AG20443 (cell line): ENCODE results near the gene ANKRD13C.
"Not testable (repeated sequence)": the region's sequence is repeated elsewhere in the genome, so short reads cannot be mapped to it uniquely, and the experiment has no call there.

ENCODE experiments used
- DNase-seq: peaks from one replicate; pipeline ENCODE4 v3.0.0; 2012; ENCODE audit warnings: low spot score, mixed read lengths

Gene ANKRD13C, protein sequence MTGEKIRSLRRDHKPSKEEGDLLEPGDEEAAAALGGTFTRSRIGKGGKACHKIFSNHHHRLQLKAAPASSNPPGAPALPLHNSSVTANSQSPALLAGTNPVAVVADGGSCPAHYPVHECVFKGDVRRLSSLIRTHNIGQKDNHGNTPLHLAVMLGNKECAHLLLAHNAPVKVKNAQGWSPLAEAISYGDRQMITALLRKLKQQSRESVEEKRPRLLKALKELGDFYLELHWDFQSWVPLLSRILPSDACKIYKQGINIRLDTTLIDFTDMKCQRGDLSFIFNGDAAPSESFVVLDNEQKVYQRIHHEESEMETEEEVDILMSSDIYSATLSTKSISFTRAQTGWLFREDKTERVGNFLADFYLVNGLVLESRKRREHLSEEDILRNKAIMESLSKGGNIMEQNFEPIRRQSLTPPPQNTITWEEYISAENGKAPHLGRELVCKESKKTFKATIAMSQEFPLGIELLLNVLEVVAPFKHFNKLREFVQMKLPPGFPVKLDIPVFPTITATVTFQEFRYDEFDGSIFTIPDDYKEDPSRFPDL

DNA sequence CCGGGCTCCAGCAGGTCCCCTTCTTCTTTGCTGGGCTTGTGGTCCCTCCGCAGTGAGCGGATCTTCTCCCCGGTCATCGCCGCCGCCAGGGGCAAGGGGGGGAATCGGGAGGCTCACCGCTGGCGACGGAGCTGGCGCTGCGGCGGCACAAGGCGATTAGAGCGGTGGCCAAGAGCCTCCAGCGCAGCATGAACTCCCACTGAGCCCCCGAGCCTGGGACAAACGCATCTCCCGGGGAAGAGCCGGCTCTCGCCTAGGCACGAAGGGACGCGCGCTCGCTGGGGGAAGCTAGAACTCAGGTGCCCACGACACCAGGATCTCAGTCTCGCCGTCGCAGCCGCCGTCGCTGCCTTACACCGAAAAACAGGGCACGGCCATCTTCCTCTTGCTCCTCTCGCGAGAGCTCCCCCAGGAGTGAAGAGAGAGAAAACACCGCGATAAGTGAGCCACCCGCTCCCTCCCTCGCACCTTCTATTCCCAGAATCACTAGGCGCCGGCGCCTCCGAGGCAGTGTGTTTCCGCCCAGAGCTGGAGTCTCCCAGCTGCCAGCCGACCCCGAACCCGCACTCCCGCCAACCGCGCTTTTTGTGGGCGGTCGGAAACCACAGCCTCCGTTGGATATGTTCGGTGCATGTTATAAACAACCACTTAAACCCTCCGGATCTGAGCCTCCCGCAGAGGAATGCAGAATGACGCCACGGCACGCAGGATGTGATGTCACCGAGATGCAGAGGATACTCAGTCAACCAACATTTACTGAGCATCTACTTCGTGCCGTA is at the start of gene ANKRD13C:
ANKRD13C (minus strand) TSS at position 391 of the 779 bp plus-strand sequence; CDS start at position 77, 314 bp downstream.
- DNase-seq: peak; percentile 96

DNA sequence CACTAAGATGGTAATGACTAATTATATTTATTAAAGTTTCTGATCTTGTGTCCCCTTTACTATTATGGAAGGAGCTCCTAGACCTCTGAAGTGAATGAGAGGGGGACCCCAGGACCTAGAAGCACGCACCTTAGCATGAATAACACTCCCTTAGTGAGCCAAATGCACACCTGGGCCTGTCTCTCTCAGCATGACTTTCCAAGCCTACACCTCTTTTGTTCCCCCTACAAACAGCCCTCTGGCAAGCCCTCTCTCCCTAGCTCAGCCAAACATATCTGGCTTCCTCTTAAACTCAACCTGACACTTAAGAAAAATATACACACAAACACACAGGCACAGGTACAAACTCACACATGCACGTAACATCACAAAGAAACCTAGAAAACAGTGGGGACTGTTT is 49.2 kb upstream of the ANKRD13C start:
- DNase-seq: no peak

DNA sequence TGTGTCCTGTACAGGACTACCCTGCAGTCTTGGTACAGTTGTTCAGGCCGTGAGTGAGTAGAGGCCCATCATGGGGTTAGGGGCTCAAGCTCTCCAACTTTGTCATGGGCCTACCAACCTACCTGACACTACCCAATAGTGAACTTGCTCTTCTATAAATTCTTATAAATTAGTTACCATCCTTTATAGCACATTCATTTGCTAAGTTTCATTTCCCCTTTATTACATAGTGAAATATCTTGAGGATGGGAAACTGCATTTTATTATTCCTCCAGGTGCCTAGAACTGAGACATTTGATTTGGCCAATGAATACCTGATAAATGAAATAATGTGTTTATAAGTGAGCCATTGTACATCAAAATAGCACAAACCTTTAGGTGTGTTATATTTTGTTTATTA is 47.5 kb upstream of the ANKRD13C start:
- DNase-seq: no peak

DNA sequence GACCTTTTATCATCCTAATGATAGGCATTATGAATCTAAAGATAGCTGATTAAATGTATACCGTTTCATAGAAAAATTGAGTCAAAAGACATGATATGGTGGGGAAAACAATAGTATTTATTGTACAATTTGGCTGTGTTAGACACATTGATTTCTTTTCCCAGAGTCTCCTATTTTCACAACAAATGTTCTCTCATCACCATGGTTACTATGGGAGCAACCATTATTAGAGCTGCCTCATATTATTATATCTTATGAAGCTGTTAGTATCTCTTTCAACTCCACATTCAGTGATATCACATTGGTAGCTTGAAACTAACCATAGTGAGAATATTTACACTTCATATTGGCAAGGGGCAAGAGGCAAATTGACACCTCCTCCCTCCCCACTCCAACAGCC is 45.8 kb upstream of the ANKRD13C start:
- DNase-seq: no peak

DNA sequence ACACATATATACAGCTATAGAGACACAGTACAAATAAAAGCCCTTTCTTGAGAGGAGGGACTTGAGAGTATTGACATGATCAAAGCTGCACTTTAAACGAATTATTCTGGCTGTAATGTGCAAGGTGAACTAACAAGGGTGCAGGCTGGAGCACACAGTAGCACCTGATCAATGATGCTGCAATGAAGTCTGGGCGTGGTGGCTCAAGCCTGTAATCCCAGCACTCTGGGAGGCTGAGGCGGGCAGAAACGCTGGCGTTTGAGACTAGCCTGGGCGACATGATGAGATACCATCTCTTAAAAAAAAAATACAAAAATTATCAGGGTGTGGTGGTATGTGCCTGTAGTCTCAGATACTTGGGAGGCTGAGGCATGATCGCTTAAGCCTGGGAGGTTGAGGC is 42.5 kb upstream of the ANKRD13C start:
- DNase-seq: no peak

DNA sequence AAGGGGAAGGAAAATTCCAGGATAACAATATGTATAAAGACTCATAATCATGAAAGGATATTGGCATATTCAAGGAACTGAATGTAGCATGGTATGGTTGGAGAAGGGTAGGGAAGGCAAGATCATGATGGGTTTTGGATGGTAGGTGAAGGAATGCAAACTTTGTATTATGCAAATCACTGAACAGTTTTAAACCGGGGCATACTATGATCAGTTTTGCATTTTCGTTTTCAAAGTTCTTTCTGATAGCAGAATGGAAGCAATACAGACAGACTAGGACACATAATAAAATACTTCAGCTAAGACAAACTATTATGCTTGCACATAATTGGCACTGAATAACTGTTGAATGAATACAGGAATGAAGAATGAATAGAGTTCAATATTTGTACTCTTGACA is 42.1 kb upstream of the ANKRD13C start:
- no peak for DNase-seq

DNA sequence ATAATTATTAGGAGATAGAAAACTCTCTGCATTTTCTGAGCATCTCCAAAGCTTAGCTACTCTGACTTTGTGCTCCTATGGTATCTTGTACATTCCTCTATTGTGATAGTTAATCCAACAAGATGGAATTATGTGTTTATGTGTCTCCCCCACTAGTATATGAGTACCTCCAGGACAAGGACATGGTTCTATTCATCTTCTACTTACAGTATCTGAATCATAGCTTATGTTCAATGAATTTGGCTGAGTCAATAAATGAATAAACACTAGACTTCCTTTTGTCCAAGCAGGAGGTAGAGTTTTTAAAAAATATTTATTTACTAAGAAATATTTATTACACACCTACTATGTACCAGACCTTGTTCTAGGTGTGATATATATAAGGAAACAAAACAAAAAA is 38.1 kb upstream of the ANKRD13C start:
- no peak for DNase-seq

DNA sequence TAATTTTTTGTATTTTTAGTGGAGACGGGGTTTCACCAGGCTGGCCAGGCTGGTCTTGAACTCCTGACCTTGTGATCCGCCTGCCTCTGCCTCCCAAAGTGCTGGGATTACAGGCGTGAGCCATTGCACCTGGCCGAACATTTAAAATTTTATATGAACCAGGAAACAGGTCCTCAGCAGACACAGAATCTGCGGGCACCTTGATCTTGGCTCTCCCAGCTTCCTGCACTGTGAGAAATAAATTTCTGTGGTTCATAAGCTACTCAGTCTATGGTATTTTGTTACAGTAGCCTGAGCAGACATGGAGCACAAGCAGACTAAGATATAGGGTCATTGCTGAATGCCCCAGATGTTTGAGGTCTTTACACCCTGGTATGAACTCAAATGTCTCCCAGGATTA is 33.0 kb upstream of the ANKRD13C start:
- no peak for DNase-seq

DNA sequence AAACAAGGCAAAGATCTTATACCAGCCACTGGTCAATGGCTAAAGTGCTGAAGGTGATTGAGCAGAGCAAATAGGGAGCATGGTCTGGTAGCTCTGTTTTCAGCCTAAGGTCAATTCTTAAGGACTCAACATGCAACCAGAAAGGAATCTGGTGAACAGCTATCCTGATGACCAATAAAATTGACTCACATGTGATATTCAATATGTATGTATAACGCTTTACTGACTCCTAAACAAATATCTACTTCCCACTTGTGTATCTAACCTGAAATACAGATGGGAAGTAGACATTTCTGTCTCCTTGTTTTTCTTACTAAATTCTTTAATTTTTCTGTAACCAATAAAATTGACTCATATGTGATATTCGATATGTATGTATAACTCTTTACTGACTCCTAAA is 31.6 kb upstream of the ANKRD13C start:
- DNase-seq: no peak

DNA sequence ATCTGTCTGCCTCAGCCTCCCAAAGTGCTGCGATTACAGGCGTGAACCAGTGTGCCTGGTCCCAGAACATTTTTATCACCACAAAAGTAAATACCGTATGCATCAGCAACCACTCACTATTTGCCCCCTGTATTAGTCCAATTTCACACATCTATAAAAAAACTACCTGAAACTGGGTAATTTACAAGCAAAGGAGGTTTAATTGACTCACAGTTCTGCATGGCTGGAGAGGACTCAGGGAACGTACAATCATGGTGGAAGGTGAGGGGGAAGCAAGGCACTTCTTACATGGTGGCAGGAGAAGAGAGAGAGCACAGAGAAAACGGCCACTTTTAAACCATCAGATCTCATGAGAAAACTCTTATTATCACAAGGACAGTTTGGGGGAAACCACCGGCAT is 31.0 kb upstream of the ANKRD13C start:
- DNase-seq: no peak

DNA sequence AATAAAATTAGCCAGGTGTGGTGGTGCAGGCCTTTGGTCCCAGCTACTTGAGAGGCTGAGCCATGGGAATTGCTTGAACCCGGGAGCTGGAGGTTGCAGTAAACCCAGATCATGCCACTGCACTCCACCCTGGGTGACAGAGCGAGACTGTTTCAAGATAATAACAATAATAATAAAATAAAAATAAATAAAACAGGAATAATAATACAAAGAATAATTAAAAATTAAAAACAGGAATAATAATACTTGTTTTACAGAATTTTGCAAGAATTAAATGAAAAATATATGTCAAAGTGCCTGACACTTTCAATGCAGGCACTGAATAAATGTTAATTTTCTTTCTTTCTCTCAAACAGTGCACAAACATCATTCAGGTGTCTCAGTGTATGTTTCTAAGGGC is 30.0 kb upstream of the ANKRD13C start:
- no peak for DNase-seq

DNA sequence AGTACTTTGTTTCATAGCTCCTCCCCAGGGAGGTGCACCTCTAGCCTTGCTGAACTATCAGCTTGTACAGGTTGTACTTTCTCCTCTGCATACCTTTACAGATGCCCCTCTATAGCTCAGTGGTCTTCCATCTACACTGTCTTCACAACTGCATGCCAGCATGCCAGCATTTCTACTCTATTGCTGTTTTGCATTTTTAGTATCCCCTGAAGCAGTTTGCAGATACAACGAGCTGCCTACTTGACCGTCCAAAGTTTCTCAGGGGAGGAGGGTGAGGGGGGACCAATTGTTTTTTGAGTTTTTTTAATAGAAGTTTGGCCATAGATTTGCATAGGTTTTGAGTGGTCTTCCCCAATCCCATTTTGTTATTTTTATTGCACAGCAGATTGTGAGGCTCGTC is 29.0 kb upstream of the ANKRD13C start:
- no peak for DNase-seq

DNA sequence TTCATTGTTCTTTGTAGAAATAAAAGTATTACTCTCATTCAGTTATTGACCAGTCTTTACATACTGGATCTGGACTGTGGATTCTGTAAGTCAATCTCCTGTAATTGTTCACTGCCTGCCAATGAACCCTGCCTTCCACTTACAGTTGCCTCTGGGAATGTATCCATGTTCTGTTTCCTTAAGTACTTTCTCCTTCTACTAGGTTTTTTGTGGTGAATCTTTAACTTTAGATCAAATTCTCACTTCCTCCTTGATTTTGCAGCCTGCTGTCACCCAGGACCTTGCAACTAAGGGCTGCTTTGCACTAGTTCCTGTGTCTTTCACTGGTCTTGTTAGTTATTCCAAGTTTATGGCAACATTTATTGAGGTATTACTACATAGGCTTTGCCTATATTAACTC is 28.2 kb upstream of the ANKRD13C start:
- no peak for DNase-seq

DNA sequence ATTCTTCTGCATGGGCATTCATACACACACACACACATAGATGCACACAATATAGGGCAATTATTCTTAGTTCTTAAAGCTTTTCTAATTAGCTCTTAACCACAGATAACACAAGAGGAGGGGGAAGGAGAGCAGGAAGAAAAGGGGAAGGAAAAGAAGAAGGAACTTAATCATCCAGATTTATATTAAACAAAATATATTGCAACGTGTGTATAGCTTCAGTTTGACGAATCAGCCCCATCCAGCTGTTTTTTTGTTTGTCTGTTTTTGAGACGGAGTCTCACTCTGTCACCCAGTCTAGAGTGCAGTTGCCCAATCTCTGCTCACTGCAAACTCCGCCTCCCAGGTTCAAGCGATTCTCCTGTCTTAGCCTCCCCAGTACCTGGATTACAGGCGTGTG is 21.7 kb upstream of the ANKRD13C start:
- no peak for DNase-seq

DNA sequence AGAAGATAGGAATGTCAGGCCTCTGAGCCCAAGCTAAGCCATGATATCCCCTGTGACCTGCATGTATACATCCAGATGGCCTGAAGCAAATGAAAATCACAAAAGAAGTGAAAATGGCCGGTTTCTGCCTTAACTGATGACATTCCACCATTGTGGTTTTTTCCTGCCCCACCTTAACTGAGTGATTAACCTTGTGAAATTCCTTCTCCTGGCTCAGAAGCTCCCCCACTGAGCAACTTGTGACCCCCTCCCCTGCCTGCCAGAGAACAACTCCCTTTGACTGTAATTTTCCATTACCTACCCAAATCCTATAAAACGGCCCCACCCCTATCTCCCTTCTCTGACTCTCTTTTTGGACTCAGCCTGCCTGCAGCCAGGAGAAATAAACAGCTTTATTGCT is 19.1 kb upstream of the ANKRD13C start:
- DNase-seq: not testable (repeated sequence)

DNA sequence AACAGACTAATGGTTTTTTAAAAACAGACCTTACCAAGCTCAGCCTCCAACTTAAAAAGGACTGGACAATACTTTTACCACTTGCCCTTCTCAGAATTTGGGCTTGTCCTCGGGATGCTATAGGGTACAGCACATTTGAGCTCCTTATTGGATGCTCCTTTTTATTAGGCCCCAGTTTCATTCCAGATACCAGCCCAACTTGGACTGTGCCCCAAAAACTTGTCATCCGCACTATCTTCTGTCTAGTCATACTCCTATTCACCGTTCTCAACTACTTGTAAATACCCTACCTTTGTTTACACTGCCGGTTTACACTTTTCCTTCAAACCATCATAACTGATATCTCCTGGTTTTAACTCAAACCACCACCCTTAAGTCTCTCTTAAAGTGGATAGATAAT is 17.9 kb upstream of the ANKRD13C start:
- DNase-seq: no peak

DNA sequence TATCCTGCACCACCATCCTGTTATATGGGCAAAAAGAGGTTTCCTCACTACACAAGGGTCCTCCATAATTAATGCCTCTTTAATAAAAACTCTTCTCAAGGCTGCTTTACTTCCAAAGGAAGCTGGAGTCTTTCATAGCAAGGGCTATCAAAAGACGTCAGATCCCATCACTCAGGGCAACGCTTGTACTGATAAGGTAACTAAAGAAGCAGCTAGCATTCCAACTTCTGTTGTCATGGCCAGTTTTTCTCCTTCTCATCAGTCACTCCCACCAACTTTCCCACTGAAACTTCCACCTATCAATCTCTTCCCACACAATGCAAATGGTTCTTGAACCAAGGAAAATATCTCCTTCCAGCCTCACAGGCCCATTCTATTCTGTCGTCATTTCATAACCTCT is 17.1 kb upstream of the ANKRD13C start:
- not testable (repeated sequence) for DNase-seq

DNA sequence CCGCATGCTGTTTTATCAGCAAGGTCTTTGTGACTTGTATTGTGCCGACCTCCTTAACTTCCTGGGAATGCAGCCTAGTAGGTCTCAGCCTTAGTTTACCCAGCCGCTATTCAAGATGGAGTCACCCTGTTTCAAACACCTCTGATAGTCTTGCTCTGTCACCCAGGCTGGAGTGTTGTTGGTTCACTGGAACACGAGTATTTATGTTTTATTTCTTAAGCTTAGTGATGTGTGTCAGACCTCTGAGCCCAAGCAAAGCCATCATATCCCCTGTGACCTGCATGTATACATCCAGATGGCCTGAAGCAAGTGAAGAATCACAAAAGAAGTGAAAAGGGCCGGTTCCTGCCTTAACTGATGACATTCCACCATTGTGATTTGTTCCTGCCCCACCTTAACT is 12.9 kb upstream of the ANKRD13C start:
- not testable (repeated sequence) for DNase-seq

DNA sequence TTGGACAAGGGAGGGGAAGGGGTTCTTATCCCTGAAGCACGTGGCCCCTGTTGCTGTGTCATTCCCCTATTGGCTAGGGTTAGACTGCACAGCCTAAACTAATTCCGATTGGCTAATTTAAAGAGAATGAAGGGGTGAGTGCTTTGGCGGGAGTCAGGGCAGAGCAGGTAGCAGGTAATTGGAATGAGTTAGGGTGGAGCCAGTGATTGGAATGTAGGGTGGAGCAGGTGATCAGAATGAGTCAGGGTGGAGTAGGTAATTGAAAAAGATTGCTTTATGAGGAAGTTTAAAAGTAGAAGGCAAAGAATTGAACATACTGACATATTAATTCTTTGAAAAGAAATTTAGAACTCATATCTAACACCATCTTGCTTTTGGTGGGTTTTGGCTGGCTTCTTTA is 12.5 kb upstream of the ANKRD13C start:
- not testable (repeated sequence) for DNase-seq

DNA sequence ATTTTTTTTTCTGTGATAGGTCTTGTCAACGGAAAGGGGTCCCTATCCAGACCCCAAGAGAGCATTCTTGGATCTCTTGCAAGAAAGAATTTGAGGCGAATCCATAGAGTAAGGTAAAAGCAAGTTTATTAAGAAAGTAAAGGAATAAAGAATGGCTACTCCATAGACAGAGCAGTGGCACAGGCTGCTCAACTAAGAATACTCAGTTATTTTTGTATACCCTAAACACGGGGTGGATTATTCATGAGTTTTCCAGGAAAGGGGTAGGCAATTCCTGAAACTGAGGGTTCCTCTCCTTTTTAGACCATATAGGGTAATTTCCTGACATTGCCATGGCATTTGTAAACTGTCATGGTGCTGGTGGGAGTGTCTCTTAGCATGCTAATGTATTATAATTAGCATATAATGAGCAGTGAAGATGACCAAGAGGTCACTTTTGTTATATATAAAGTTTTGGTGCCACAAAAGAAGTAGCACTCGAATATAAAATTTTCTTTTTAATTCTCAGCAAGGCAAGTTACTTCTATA is 12.0 kb upstream of the ANKRD13C start:
- not testable (repeated sequence) for DNase-seq

DNA sequence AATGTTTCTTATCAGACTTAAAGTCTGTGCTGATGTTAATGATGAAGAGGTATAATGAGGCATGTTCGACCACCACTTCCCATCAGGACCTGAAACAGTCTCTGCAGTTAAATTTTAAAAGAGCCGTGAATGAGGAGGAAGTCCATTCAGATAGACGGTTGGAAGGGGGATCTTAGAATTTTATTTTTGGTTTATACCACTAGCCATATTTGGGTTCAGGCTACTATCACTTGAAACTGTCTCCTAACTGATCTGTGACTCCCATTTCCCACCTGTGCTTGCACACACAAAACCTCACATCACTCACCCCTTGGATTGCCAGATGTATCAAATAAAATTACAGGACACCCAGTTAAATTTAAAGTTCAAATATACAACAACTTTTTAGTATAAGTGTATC is 9.9 kb upstream of the ANKRD13C start:
- DNase-seq: no peak

DNA sequence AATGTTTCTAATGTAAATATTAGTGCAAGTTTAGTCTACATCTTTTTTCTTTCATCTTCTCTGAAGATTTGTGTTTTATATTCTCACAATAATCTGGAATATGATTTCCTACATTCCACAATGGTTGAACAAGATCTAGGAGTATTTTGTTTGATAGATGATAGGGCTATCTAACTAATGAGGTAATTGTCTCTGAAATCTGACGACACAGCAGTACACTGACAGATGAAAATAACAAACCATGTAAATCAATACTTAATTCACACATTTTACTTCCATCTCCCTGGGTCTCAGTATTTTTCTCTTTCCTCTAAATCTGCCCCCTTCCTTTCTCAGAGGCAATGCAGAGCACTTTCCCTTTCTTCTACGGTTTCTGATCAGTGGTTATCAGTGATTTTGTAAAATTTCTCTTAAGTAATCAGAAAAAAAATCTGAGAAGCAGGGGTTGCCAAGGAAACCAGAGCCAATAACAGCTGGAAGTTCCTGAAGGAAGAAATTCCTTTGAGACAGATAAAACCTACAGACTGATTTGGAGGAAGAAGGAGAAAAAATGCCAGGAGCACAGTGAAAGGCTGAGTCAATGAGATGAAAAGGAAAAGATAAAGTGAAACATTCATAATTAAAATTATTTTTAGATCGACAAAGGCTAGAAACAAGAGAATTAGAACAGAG is 7.3 kb upstream of the ANKRD13C start:
- DNase-seq: peak; percentile 20
